CD14-positive monocyte (primary cell): Measurements from ENCODE around the gene GLDN. TPM values are rescaled to one million over a fixed set of nuclear protein-coding genes. Genes with fewer than 3 reads are reported as not detected.
A peak's percentile ranks its signal among the peaks of the same experiment; 100 is the strongest.

Experiments used
- DNase-seq, 3 donors: peaks; one replicate each; pipeline ENCODE4 v3.0.0-alpha.2; 2011 to 2022
- H2AFZ ChIP-seq: 2 replicates; pipeline ENCODE4 v1.6.0; 2012; ENCODE audit warnings: mild to moderate bottlenecking, low read depth, low read length, inconsistent platforms; ENCODE audit not compliant: insufficient read depth, poor library complexity, severe bottlenecking
- H3K27ac ChIP-seq, 2 donors: 1 replicate in 1 of 2; 2 replicates in 1 of 2; pipeline ENCODE4 v1.5.1; 2012 to 2013; ENCODE audit warnings: low read length in 2 of 2, control low read depth in 1 of 2, inconsistent platforms in 1 of 2, low read depth in 1 of 2, mild to moderate bottlenecking in 1 of 2
- H3K27me3 ChIP-seq, 2 donors: one replicate each; pipeline versions ENCODE4 v1.6.0 to v1.6.1; 2011 to 2013; ENCODE audit warnings: low read length in 2 of 2; ENCODE audit not compliant: control insufficient read depth in 2 of 2, insufficient read depth in 2 of 2
- H3K36me3 ChIP-seq, 2 donors: replicated peaks in 1 of 2; 1 replicate in 1 of 2; 2 replicates in 1 of 2; pipeline versions ENCODE4 v1.5.1 to v1.6.1; 2012 to 2013; ENCODE audit warnings: low read length in 2 of 2, control low read depth in 1 of 2, inconsistent platforms in 1 of 2, mild to moderate bottlenecking in 1 of 2; ENCODE audit not compliant: insufficient read depth in 2 of 2, control insufficient read depth in 1 of 2
- H3K4me1 ChIP-seq, 2 donors: 1 replicate in 1 of 2; 2 replicates in 1 of 2; pipeline versions ENCODE4 v1.5.1 to v1.6.1; 2012 to 2013; ENCODE audit warnings: low read length in 2 of 2, control low read depth in 1 of 2, inconsistent platforms in 1 of 2, mild to moderate bottlenecking in 1 of 2, moderate library complexity in 1 of 2; ENCODE audit not compliant: insufficient read depth in 2 of 2, control insufficient read depth in 1 of 2
- H3K4me2 ChIP-seq: replicated peaks from 2 replicates; pipeline ENCODE3; 2012; ENCODE audit warnings: low read length, moderate library complexity, mild to moderate bottlenecking; ENCODE audit not compliant: poor library complexity, severe bottlenecking; ENCODE audit errors: extremely low read depth
- H3K4me3 ChIP-seq, 3 experiments: fragments of 200-600 bp in 1 of 3; sonication (generic) in 1 of 3; replicated peaks in 1 of 3; 1 replicate in 2 of 3; 2 replicates in 1 of 3; pipeline ENCODE4 v1.5.1; 2011 to 2013; ENCODE audit warnings: low read length in 3 of 3, mild to moderate bottlenecking in 3 of 3, control low read depth in 2 of 3, low read depth in 2 of 3, inconsistent platforms in 1 of 3, moderate library complexity in 1 of 3
- H3K79me2 ChIP-seq: 2 replicates; pipeline ENCODE4 v1.6.0; 2012; ENCODE audit warnings: mild to moderate bottlenecking, control low read depth, inconsistent platforms, low read length, moderate library complexity; ENCODE audit not compliant: insufficient read depth
- H3K9ac ChIP-seq: 2 replicates; pipeline ENCODE4 v1.6.0; 2017; ENCODE audit warnings: low read length, mild to moderate bottlenecking; ENCODE audit not compliant: insufficient read depth, poor library complexity, severe bottlenecking
- H3K9me3 ChIP-seq, 2 donors: replicated peaks in 1 of 2; 1 replicate in 1 of 2; 2 replicates in 1 of 2; pipeline versions ENCODE4 v1.5.1 to v1.6.1; 2012 to 2013; ENCODE audit warnings: low read length in 2 of 2, control low read depth in 1 of 2; ENCODE audit not compliant: control insufficient read depth in 1 of 2, insufficient read depth in 1 of 2
- H4K20me1 ChIP-seq: 2 replicates; pipeline ENCODE4 v1.6.0; 2012; ENCODE audit warnings: mild to moderate bottlenecking, low read length, control low read depth, moderate library complexity; ENCODE audit not compliant: insufficient read depth
- H3K27ac Mint-ChIP-seq, 7 donors: one replicate each; pipeline ENCODE4 v1.8.0; 2020; ENCODE audit warnings: mild to moderate bottlenecking in 7 of 7, mixed read lengths in 7 of 7, moderate library complexity in 6 of 7, inconsistent platforms in 2 of 7
- H3K27me3 Mint-ChIP-seq, 3 donors: one replicate each; pipeline ENCODE4 v1.8.0; 2021 to 2022; ENCODE audit warnings: low read depth in 3 of 3, mild to moderate bottlenecking in 3 of 3, mixed read lengths in 3 of 3, moderate library complexity in 3 of 3, inconsistent platforms in 1 of 3
- H3K36me3 Mint-ChIP-seq, 2 donors: one replicate each; pipeline ENCODE4 v1.8.0; 2020; ENCODE audit warnings: mixed read lengths in 2 of 2, inconsistent platforms in 1 of 2, mild to moderate bottlenecking in 1 of 2
- H3K4me1 Mint-ChIP-seq: one replicate; pipeline ENCODE4 v1.8.0; 2020; ENCODE audit warnings: mild to moderate bottlenecking, mixed read lengths
- H3K4me3 Mint-ChIP-seq, 2 donors: one replicate each; pipeline ENCODE4 v1.8.0; 2020; ENCODE audit warnings: mild to moderate bottlenecking in 2 of 2, mixed read lengths in 2 of 2, moderate library complexity in 1 of 2
- H3K9me3 Mint-ChIP-seq, 7 donors: one replicate each; pipeline ENCODE4 v1.8.0; 2020 to 2022; ENCODE audit warnings: mixed read lengths in 7 of 7, mild to moderate bottlenecking in 6 of 7, moderate library complexity in 6 of 7, inconsistent platforms in 2 of 7
- CTCF ChIP-seq: fragments of 200-600 bp; IDR thresholded peaks from one replicate; pipeline ENCODE4 v1.8.0; 2022; ENCODE audit warnings: antibody characterized with exemption, mild to moderate bottlenecking
- whole genome bisulfite sequencing: methylation state at CpG from one replicate; pipeline ENCODE4 v1.1.5; 2013; ENCODE audit warnings: missing lambda C conversion rate; ENCODE audit not compliant: insufficient coverage; 5-methylcytosine and 5-hydroxymethylcytosine counted together
- intact Hi-C, 2 donors: fragments of 100-400 bp; cut with micrococcal nuclease; formaldehyde crosslinking; loops; one replicate each; pipeline versions ENCODE4 v1.15.0 to v1.15.1; 2023
- polyA minus RNA-seq: library from RNA; depleted of rRNA, polyadenylated mRNA; stranded (reverse); fragments of >200 nt; gene quantifications from 2 replicates; pipeline ENCODE4 v1.2.3, GENCODE V29; 2012
- polyA plus RNA-seq, 3 donors: library from polyadenylated mRNA; depleted of rRNA in 1 of 3; unstranded in 2 of 3; stranded (reverse) in 1 of 3; fragments of 300-500 nt in 2 of 3; fragments of >200 nt in 1 of 3; fragmentation: Illumina TruSeq in 2 of 3; gene quantifications; 1 replicate in 2 of 3; 2 replicates in 1 of 3; pipeline ENCODE4 v1.2.3, GENCODE V29; 2012 to 2021
- total RNA-seq, 12 experiments: library from RNA in 1 of 12; stranded (reverse) in 1 of 12; fragments of 120-200 nt in 1 of 12; gene quantifications; one replicate each; pipeline ENCODE4 v1.2.4 and lab custom pipeline; 2013 to 2026; ENCODE audit warnings: mixed read lengths in 6 of 12, inconsistent platforms in 1 of 12

The GLDN gene
- 0.04 TPM for total RNA-seq (2013)
- under 1 TPM in 1 of 3 donors, not detected in 2; 0.04 TPM for polyA plus RNA-seq
- under 0.01 TPM in 1 of 2 replicates, not detected in the other for polyA minus RNA-seq
- total RNA-seq (lab: John Stamatoyannopoulos, UW), result 0 to 2.1 (median 0.12) reads per million in 11 experiments

DNA sequence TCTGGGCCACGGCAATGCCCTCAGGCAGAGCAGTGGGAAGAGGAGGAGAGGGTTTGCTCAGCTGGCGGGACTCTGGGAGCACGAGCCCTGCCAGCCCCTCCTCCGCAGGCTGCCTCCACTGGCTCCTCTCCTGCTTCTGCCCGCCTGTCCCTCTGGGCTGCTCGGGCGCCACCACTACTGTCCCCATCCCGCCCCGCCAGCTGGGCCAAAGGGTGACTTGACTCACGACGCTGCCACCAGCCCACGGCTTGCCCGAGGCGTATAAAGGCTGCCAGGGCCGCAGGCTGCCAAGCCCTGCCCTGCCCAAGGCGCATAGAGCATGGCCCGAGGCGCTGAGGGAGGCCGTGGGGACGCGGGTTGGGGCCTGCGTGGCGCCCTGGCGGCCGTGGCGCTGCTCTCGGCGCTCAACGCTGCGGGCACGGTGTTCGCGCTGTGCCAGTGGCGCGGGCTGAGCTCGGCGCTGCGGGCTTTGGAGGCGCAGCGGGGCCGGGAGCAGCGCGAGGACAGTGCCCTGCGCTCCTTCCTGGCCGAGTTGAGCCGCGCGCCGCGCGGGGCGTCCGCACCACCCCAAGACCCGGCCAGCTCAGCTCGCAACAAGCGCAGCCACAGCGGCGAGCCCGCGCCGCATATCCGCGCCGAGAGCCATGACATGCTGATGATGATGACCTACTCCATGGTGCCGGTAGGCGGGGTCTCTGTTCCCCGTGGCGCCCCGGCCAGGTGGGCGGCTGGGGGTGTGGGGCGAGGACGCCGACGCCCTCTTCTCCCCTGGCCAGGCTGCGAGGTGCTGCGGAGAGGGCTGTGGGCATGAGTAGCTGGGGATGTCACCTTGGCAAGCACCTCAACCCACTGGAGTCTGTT is at the start of gene GLDN:
GLDN (plus strand) TSS at position 290 of the 861 bp plus-strand sequence; CDS start at position 320, 30 bp downstream.
- peak within 1 kb of the TSS in 2 of 3 experiments; percentile 28 to 71 for H3K4me3 ChIP-seq
- H3K4me3 Mint-ChIP-seq, result peak within 1 kb of the TSS; percentile 42 to 84
- no peaks in the 10 kb centered on the region for H4K20me1 ChIP-seq
- no peaks in the 10 kb centered on the region for H3K9me3 ChIP-seq
- H2AFZ ChIP-seq, result peak within 1 kb of the TSS; percentile 85
- peaks cover 0 to 10% (median 0%) of the 10 kb centered on the region in 7 donors for H3K9me3 Mint-ChIP-seq
- DNase-seq, result peak in 2 of 3 donors; percentile 8 to 19
- peak within 1 kb of the TSS; percentile 83 for H3K4me2 ChIP-seq
- no peak for TF ChIP-seq CTCF
- peaks cover 7% of the 10 kb centered on the region for H3K4me1 Mint-ChIP-seq
- no peaks in the 10 kb centered on the region for H3K79me2 ChIP-seq
- no peak within 1 kb of the TSS for H3K27ac Mint-ChIP-seq
- 5% methylated on average over 66 of the region's 76 CpGs for WGBS
- H3K27ac ChIP-seq, result no peak within 1 kb of the TSS
- no peaks in the 10 kb centered on the region for H3K36me3 ChIP-seq
- peaks cover 28 to 38% of the 10 kb centered on the region in 2 donors for H3K27me3 ChIP-seq
- no peaks in the 10 kb centered on the region for H3K36me3 Mint-ChIP-seq
- H3K4me1 ChIP-seq, result peaks cover 9 to 14% of the 10 kb centered on the region in 2 donors
- peak within 1 kb of the TSS; percentile 46 for H3K9ac ChIP-seq
- intact Hi-C loops, result no loop called here
- peaks cover 21 to 37% (median 36%) of the 10 kb centered on the region in 3 donors for H3K27me3 Mint-ChIP-seq

DNA sequence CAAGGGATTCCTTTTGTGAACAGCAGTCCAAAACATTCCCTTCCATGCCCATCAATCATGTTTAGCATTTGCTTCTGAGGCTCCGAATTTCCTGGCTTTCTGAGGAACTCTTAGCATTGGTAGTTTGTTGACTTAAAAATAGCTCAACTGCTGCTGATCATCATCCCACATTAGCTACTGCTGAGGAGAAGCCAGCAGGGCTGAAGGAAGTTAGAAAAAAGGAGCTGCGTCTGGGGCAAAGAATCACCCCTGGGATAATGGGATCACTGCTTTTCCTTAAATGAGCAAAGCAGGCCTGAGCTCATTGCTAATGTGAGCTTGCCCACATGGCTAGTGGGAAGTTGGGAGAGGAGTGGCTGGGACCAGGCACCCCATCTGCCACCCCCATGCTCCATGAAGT is 42.8 kb upstream of the GLDN start:
- Mint-ChIP-seq H3K27ac (no peak overlapping the region), H3K9me3 (peaks cover 0 to 8% (median 4%) of the 10 kb centered on the region in 7 donors), H3K4me1 (peaks cover 8% of the 10 kb centered on the region), H3K36me3 (no peaks in the 10 kb centered on the region), H3K4me3 (no peak overlapping the region), H3K27me3 (peaks cover 0 to 5% (median 3%) of the 10 kb centered on the region in 3 donors)
- no peak overlapping the region for H2AFZ ChIP-seq
- H4K20me1 ChIP-seq, result no peaks in the 10 kb centered on the region
- no peak overlapping the region for H3K9ac ChIP-seq
- H3K9me3 ChIP-seq, result no peaks in the 10 kb centered on the region
- WGBS, result 80% methylated on average over 1 of the region's 2 CpGs
- no peak overlapping the region for H3K4me3 ChIP-seq
- no peaks in the 10 kb centered on the region for H3K36me3 ChIP-seq
- DNase-seq, result no peak
- no peak overlapping the region for H3K27ac ChIP-seq
- peaks cover 0 to under 1% of the 10 kb centered on the region in 2 donors for H3K4me1 ChIP-seq
- H3K27me3 ChIP-seq, result no peaks in the 10 kb centered on the region
- no peaks in the 10 kb centered on the region for H3K79me2 ChIP-seq
- no peak for TF ChIP-seq CTCF
- intact Hi-C loops, result no loop called here
- no peak overlapping the region for H3K4me2 ChIP-seq
